GM21381 (cell line): Measurements from ENCODE around the gene TAOK1.
A peak's percentile ranks its signal among the peaks of the same experiment; 100 is the strongest.

Source experiments
- ATAC-seq: cut with Tn5 transposase; IDR thresholded peaks from one replicate; pipeline ENCODE4 v1.9.1; 2021; ENCODE audit warnings: mild to moderate bottlenecking, moderate library complexity; ENCODE audit not compliant: unreplicated experiment

TAOK1 gene

DNA sequence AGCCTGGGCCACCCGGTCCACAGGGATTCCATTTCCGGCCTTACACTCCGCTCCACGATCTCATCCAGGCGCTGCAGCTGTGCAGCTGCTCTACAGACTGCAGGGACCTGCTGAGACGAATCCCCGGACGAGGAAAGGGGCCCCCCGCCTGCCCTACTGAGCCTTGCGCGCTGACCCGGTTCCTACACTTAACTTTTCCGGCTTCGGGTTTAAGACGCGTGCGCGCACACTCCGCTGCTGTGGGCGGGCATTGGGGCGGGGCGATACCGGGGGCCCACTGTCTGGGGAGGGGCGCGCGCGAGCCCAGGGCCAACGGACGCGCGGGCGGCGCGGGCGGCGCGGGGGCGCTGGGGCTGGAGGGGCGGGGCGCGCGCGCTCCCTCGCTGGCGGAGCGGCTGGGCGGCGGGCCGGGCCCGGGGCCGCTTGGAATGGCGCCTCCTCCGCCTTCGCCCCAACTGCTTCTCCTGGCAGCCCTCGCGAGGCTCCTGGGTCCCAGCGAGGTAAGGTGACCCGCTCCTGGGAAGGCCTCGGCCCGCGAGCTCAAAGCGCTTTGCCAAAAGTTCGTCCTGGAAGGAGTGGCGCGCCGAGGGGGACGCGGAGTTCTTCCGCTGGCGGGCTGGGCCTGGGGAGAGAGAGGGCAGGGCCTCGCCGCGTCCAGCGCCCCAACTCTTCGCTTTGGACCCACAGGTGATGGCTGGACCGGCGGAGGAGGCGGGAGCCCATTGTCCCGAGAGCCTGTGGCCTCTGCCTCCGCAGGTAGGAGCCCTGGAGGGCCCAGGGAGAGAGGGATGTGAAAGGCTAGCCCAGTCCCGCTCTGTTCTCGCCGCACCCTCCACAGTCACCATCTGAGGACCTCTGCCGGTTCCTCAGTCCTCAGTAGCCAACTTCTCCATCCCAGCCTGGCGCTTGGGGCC, 178.4 kb downstream of the TAOK1 start, which contains the start of gene TP53I13:
Gene TP53I13 (plus strand): TSS at position 371 of the 914 bp plus-strand sequence. CDS start 58 bp downstream, at position 429.
- ATAC-seq = peak; percentile 46

- no peak for ATAC-seq
Measured at GRCh38 chr17:29569245-29569950, 179.2 kb downstream of the TAOK1 start.

GRCh38 chr17:29570521-29570920, 180.4 kb downstream of the TAOK1 start:
- no peak for ATAC-seq

DNA sequence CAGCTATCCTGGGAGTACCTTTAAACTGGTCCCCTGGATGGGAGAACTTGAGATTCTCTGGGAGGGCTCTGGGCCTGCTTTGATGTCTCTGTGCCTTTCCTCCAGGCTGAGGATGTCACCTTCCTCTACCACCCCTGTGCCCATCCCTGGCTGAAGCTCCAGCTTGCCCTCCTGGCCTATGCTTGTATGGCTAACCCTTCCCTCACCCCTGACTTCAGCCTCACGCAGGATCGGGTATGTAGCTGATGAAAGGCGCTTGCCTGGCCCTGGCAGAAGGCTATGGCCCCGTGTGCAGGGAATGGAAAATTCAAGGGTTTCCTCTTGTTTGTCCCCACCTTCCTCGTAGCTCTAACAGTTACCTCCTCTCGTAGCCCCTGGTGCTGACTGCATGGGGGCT, 181.3 kb downstream of the TAOK1 start:
- ATAC-seq = no peak

- no peak for ATAC-seq
Measured at GRCh38 chr17:29571883-29572681, 181.9 kb downstream of the TAOK1 start.

- no peak for ATAC-seq
Measured at GRCh38 chr17:29572691-29573557, 182.8 kb downstream of the TAOK1 start.

DNA sequence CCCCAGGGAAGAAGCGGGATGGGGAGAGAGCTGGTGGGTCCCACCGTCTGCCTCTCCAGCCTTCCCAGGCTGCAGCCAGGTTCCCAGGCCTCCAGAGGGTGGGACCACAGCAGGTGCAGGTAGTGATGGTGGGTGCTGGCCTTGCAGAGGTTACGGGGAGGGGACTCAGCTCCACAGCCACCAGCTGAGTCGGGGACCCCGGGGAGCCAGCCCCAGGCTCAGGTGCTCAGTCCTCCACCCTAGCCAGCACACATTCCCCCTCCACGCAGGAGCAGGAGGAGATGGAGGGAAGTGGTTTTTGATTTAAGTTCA, 183.4 kb downstream of the TAOK1 start:
- no peak for ATAC-seq

DNA sequence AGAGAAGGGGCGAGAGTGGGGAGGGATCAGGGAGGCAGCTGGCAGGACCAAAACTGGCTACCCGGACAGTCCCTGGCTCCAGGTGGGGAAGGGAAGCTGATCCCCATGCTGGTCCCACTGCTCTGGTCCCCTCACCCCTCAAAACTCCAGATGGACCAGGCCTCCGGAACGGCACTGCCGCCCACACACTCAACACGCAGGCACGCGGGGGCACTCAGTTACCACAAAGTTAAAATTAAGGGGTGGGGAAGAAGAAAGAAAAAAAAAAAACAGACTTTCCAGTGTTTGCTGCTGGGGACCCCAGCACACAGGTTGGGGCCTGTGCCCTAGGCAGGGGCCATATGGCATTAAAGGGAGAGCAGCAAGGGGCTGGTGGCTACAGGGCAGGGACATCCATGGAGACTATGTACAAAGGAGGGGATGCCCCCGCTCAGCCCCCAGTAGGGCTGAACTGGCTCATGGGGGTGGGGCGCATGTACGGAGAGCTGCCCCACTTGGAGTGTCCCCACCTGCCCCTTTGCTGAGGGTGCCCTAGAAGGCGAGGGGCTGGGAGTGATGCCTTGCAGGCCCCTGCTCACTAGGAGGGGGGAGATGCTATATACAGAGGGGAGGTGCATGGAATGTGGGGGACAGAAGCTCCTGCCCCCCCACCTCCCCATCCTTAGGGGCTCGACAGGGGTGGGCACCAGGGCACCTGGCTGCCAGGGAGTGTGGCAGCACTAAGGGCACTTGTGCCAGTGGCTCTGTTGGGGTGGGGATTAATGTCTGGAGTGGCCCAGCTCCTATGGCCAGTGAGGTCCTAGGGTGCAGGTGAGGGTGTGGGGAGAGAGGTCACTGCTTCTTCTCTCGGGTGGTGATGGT, 183.9 kb downstream of the TAOK1 start:
- ATAC-seq = no peak

- ATAC-seq = no peak
Measured at GRCh38 chr17:29574732-29575510, 184.8 kb downstream of the TAOK1 start.

DNA sequence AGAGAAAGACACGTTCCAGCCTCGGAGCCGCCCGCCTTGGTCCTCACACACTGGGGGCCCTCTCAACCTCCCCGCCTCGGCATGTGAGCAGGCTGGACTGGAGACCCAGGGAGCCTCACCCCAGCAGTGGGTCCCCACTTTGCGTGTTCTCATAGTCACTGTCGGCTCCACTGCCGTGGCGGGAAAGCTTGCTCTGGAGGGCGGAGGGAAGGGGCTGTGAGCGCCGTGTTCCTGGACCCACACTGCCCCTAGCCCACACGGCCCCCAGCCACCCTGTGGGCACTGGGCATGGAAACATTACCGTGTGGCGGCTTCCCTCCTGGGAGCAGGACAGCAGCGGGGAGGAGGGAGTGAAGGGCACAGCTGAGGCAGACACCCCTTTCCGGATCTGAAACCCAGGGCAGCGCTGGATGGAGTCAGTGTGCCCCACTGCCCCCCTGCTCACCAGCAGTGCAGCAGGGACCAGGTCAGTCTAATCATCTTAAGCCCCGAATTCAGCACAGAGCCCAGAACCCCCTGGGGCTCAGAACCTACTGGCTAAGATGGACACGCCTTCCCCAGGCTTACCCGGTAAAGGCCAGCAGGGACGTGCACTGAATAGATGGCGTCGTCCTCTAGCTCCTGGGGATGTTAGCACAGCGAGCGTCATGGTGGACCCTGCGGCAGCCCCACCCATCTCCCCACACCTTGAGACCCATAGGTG, 185.5 kb downstream of the TAOK1 start:
- ATAC-seq = no peak

- ATAC-seq = no peak
Measured at GRCh38 chr17:29576214-29577000, 186.2 kb downstream of the TAOK1 start.

- no peak for ATAC-seq
Measured at GRCh38 chr17:29577001-29577370, 186.8 kb downstream of the TAOK1 start.

DNA sequence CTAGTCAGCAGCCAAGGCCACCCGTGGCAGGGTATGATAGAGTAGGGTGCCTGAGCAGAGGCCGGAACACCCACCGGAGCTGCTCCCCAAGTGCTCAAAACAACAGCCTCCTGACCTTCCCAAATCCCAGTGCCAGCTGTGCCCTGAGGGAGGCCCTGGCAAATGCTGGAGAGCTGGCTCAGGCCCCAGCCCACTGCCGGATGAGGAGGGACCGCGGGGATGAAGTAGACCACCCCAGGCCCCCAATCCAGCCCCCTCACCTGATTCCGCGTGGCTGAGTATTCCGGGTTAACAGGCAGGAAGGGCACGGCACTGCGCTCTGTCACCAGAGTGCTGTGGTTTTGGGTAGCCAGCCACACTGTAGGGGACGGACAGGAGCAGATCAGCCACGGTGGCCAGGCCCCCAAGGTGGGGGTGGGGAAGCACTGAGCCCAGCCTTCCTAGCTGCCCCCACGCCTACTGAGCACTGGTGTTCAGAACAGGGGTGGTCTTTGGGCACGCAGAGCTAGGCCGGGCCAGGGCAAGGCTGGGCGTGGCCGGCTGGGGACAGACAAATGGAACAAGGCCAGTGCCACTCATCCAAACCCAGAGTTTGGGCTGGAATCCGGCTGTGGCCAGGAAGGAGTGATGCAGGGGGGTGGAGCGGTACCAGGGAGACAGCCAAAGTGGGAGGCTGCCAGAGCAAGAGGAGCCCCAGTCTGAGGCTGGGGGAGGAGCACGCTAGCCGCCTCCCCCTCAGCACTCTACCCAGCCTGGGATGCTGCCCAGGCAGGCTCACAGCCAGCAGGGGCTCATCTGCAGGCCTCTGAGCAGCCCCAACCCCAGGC, 187.4 kb downstream of the TAOK1 start:
- ATAC-seq = no peak

GRCh38 chr17:29578626-29579485, 188.7 kb downstream of the TAOK1 start:
- ATAC-seq = no peak
